Measurements from ENCODE around the gene MYO1A. TPM values are rescaled to one million over a fixed set of nuclear protein-coding genes. Genes with fewer than 3 reads are reported as not detected.

MYO1A gene
- total and polyA plus RNA-seq, 10 of the 15 experiments (the other 5 are each of a cell fraction or from before 2014, with no cell fraction given), result 0.01 to 0.34 (median 0.15) TPM; not detected in 2

- TF ChIP-seq, protein P1, sequence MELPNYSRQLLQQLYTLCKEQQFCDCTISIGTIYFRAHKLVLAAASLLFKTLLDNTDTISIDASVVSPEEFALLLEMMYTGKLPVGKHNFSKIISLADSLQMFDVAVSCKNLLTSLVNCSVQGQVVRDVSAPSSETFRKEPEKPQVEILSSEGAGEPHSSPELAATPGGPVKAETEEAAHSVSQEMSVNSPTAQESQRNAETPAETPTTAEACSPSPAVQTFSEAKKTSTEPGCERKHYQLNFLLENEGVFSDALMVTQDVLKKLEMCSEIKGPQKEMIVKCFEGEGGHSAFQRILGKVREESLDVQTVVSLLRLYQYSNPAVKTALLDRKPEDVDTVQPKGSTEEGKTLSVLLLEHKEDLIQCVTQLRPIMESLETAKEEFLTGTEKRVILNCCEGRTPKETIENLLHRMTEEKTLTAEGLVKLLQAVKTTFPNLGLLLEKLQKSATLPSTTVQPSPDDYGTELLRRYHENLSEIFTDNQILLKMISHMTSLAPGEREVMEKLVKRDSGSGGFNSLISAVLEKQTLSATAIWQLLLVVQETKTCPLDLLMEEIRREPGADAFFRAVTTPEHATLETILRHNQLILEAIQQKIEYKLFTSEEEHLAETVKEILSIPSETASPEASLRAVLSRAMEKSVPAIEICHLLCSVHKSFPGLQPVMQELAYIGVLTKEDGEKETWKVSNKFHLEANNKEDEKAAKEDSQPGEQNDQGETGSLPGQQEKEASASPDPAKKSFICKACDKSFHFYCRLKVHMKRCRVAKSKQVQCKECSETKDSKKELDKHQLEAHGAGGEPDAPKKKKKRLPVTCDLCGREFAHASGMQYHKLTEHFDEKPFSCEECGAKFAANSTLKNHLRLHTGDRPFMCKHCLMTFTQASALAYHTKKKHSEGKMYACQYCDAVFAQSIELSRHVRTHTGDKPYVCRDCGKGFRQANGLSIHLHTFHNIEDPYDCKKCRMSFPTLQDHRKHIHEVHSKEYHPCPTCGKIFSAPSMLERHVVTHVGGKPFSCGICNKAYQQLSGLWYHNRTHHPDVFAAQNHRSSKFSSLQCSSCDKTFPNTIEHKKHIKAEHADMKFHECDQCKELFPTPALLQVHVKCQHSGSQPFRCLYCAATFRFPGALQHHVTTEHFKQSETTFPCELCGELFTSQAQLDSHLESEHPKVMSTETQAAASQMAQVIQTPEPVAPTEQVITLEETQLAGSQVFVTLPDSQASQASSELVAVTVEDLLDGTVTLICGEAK (IDR thresholded peaks at IDR 0.05; ENCODE audit: borderline replicate concordance), result peak; percentile 26; the same call in 1 of the 2 replicates
- TF ChIP-seq, protein P2, sequence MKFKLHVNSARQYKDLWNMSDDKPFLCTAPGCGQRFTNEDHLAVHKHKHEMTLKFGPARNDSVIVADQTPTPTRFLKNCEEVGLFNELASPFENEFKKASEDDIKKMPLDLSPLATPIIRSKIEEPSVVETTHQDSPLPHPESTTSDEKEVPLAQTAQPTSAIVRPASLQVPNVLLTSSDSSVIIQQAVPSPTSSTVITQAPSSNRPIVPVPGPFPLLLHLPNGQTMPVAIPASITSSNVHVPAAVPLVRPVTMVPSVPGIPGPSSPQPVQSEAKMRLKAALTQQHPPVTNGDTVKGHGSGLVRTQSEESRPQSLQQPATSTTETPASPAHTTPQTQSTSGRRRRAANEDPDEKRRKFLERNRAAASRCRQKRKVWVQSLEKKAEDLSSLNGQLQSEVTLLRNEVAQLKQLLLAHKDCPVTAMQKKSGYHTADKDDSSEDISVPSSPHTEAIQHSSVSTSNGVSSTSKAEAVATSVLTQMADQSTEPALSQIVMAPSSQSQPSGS (IDR thresholded peaks at IDR 0.05; ENCODE audit: low read length), result peak; percentile 88
- TF ChIP-seq ATF7 (IDR thresholded peaks at IDR 0.05; ENCODE audit: low read depth) (peak; percentile 98), BCLAF1 (IDR thresholded peaks at IDR 0.05) (no peak)
Observed at GRCh38 chr12:57063991-57064685, 14.2 kb upstream of the MYO1A start (continued).

Measured in GM12878 (cell line).